Activated CD4-positive, alpha-beta T cell treated with anti-CD3 and anti-CD28 coated beads for 48 hours (primary cell): ENCODE results near the gene BRD8.
"Not testable (repeated sequence)": the region's sequence is repeated elsewhere in the genome, so short reads cannot be mapped to it uniquely, and the experiment has no call there.

Source experiments
- DNase-seq: peaks from one replicate; pipeline ENCODE4 v3.0.0-alpha.2; 2020

Gene BRD8

GRCh38 chr5:138160706-138161105 is 17.7 kb downstream of the BRD8 start:
- no peak for DNase-seq

GRCh38 chr5:138159666-138160065 is 18.8 kb downstream of the BRD8 start:
- DNase-seq = no peak

- DNase-seq = no peak
Observed at GRCh38 chr5:138157626-138158025, 20.8 kb downstream of the BRD8 start.

GRCh38 chr5:138155977-138156376 is 22.5 kb downstream of the BRD8 start:
- DNase-seq = not testable (repeated sequence)

GRCh38 chr5:138149530-138149929 is 28.9 kb downstream of the BRD8 start:
- DNase-seq = no peak

GRCh38 chr5:138148811-138149210 is 29.6 kb downstream of the BRD8 start:
- DNase-seq = no peak

- DNase-seq = not testable (repeated sequence)
Observed at GRCh38 chr5:138143578-138143977, 34.9 kb downstream of the BRD8 start.

GRCh38 chr5:138141734-138142133 is 36.7 kb downstream of the BRD8 start:
- DNase-seq = no peak

GRCh38 chr5:138140268-138140667 is 38.2 kb downstream of the BRD8 start:
- no peak for DNase-seq

GRCh38 chr5:138139781-138140090 is 38.7 kb downstream of the BRD8 start:
- DNase-seq = no peak

GRCh38 chr5:138138949-138139780 is 39.3 kb downstream of the BRD8 start, which contains the start of gene NME5:
Gene NME5 (minus strand): TSS chr5:138139428. CDS start chr5:138138780, 648 bp downstream.
- peak; percentile 31 for DNase-seq

GRCh38 chr5:138132543-138132942 is 45.9 kb downstream of the BRD8 start:
- DNase-seq = no peak

GRCh38 chr5:138129347-138129746 is 49.1 kb downstream of the BRD8 start:
- DNase-seq = no peak

GRCh38 chr5:138128334-138128733 is 50.1 kb downstream of the BRD8 start:
- DNase-seq = no peak

GRCh38 chr5:138115254-138115653 is 63.2 kb downstream of the BRD8 start:
- DNase-seq = no peak

GRCh38 chr5:138111937-138112336 is 66.5 kb downstream of the BRD8 start:
- DNase-seq = no peak

GRCh38 chr5:138111181-138111580 is 67.2 kb downstream of the BRD8 start:
- no peak for DNase-seq

- DNase-seq = no peak
Observed at GRCh38 chr5:138110266-138110963, 68.0 kb downstream of the BRD8 start.

GRCh38 chr5:138109463-138110265 is 68.8 kb downstream of the BRD8 start:
- no peak for DNase-seq

GRCh38 chr5:138107213-138107612 is 71.2 kb downstream of the BRD8 start:
- no peak for DNase-seq

GRCh38 chr5:138105709-138106108 is 72.7 kb downstream of the BRD8 start:
- no peak for DNase-seq

- no peak for DNase-seq
Observed at GRCh38 chr5:138103319-138103637, 75.2 kb downstream of the BRD8 start.

GRCh38 chr5:138102454-138103318 is 75.7 kb downstream of the BRD8 start:
- no peak for DNase-seq
